AG09309 (cell line): ENCODE results near the gene GRIA3.
"Not testable (repeated sequence)": the region's sequence is repeated elsewhere in the genome, so short reads cannot be mapped to it uniquely, and the experiment has no call there.

Source experiments
- DNase-seq: peaks from one replicate; pipeline ENCODE4 v3.0.0-alpha.2; 2010; ENCODE audit warnings: low read depth
- H3K4me3 ChIP-seq: 2 replicates; pipeline ENCODE4 v1.5.1; 2011; ENCODE audit warnings: mild to moderate bottlenecking, low read depth, low read length, moderate library complexity; ENCODE audit not compliant: control insufficient read depth
- TF ChIP-seq, protein P1 (sequence below): IDR thresholded peaks from 2 replicates; pipeline ENCODE4 v1.5.1; 2011; ENCODE audit warnings: mild to moderate bottlenecking, low read depth, low read length, inconsistent platforms; ENCODE audit not compliant: insufficient read depth, control insufficient read depth; ENCODE audit errors: missing control alignments

Gene GRIA3

DNA sequence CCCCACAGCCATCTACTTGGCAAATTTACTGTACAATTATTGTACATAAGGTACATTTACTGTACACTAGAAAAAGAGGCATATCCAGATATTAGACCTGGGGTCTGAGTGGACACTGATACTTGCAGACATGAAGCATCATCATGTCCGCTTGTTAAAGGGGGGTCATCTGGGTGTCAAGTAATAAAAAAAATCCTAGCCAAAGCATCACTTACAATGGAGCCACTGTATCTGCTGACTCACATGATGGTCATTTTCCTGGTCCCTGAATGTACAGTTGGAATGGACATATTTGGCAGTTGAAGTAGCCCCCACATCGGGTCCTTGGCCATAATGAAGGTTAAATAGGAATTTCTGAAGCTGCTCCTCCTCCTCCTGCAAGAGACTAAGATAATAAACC, 320.0 kb downstream of the GRIA3 start:
- TF ChIP-seq, protein P1, sequence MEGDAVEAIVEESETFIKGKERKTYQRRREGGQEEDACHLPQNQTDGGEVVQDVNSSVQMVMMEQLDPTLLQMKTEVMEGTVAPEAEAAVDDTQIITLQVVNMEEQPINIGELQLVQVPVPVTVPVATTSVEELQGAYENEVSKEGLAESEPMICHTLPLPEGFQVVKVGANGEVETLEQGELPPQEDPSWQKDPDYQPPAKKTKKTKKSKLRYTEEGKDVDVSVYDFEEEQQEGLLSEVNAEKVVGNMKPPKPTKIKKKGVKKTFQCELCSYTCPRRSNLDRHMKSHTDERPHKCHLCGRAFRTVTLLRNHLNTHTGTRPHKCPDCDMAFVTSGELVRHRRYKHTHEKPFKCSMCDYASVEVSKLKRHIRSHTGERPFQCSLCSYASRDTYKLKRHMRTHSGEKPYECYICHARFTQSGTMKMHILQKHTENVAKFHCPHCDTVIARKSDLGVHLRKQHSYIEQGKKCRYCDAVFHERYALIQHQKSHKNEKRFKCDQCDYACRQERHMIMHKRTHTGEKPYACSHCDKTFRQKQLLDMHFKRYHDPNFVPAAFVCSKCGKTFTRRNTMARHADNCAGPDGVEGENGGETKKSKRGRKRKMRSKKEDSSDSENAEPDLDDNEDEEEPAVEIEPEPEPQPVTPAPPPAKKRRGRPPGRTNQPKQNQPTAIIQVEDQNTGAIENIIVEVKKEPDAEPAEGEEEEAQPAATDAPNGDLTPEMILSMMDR: no peak
- no peak overlapping the region for H3K4me3 ChIP-seq
- no peak for DNase-seq

DNA sequence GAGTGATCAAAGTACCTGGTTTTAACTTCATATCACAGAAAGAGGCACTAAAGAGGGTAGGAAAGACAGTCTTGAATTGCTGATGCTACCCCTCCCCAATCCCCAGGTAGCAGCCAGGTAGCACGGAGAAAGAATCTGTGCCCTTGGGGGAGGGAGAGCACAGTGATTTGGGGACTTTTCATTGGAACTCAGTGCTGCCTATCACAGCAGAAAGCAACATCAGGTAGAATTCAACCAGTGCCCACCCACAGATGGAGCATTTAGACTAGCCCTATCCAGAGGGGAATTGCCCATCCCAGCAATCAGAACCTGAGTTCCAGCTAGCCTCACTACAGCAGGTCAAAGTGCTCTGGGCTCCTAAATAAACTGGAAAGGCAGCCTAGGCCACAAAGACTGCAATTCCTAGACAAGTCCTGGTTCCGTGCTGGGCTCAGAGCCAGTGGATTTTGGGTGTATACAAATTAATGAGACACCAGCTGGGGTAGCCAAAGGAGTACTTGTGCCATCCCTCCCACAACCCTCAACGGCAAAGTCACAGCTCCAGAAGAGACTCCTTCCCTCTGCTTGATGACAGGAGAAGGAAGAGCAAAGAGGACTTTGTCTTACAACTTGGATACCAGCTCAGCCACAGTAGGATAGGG, 320.7 kb downstream of the GRIA3 start:
- TF ChIP-seq, protein P1: no peak
- no peak overlapping the region for H3K4me3 ChIP-seq
- DNase-seq: no peak

DNA sequence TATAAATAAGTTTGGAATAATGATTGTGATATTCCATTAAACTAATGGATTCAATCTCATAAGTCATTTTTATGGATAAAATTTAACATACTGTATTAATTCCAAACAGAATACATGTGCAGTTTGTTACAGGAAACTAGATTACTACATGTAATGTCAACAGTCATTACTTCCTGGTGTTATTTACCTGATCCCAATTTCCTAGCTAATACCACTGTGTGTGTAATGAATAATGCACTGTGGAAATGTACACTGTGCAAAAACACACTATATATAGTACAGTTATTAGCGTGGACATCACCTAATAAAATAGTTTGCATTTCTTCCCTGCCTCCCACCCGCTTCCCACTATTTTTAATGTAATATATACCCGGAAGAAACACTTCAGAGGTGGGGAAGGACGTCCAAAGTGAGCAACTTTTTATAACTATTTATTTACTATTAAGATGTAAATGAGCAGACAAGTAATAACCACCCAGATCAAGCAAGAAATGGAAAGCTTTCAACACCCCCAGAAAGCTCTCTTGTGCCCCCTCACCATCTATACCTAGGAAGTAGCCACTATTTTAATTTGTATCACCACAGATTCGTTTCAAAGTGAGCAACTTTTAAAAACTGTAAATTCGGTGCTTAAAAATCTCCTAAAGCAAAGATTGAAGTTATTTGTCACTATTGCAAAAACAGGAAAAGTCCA, 329.7 kb downstream of the GRIA3 start:
- DNase-seq: no peak
- no peak overlapping the region for H3K4me3 ChIP-seq
- TF ChIP-seq, protein P1: no peak

DNA sequence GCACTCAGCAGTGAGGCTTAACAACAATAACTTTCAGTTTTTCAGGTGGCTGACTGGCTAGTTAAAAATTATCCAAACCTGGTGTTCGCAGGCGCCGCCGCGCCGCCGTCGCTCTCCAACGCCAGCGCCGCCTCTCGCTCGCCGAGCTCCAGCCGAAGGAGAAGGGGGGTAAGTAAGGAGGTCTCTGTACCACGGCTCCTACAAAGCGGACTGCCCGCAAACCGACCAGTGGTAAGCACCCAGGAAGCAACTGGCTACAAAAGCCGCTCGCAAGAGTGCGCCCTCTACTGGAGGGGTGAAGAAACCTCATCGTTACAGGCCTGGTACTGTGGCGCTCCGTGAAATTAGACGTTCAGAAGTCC, 330.2 kb downstream of the GRIA3 start:
- DNase-seq, H3K4me3 ChIP-seq: not testable (repeated sequence)

DNA sequence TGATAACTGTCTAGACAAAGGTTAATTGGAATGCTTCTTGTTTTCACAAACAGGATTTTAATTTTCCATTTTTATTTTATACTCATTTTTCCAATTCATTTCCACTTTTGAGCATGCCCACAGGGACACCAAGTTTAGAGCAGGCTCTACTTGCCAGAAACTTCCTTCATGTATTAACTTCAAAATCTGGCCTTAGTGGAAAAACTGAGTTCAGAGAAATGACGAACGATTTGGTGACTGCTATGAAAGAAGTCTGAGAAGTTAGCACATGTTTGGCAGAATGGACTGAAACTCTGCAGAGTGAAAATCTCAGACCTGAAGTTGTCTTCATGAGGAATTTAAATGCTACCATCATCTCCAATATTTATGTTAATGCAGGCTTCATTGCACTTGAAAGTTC, 334.7 kb downstream of the GRIA3 start:
- no peak for DNase-seq
- TF ChIP-seq, protein P1: no peak
- no peak overlapping the region for H3K4me3 ChIP-seq

DNA sequence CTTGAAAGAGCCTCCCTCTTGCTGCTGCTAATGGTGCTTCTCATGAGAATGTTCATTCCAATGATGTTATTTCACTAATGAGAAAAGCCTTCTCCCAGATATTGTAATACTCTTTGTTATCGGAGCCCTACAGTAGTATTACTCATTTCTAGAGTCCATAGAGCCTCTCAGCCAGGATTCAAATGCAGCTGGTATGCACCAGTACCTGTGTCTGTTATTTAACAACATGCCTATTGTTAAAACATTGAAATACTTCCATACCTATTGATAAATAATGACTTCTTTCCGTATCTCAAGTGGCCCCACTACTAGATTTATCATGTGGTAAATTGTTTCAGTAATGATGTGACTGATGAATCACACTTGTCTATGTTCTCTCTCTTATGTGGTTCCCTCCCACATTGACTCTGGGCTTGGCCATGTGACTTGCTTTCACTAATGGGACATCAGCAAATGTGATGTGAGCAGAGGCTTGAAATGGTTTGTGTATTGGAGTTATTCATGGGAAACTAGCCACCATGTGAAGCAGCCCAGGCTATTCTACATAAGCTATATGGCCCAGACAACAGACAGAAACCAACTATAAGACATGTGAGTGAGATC, 341.1 kb downstream of the GRIA3 start:
- no peak for DNase-seq
- no peak overlapping the region for H3K4me3 ChIP-seq
- TF ChIP-seq, protein P1: no peak

DNA sequence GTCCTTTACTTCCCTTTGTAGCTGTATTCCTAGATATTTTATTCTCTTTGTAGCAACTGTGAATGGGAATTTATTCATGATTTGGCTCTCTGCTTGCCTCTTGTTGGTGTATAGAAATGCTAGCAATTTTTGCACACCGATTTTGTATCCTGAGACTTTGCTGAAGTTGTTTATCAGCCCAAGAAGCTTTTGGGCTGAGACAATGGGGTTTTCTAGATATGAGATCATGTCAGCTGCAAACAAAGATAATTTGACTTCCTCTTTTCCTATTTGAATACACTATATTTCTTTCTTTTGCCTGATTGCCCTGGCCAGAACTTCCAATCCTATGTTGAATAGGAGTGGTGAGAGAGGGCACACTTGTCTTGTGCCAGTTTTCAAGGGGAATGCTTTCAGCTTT, 346.6 kb downstream of the GRIA3 start:
- DNase-seq, H3K4me3 ChIP-seq: not testable (repeated sequence)
